Skeletal muscle satellite cell (primary cell): Measurements from ENCODE around the gene TMEM87A.

Experiments used
- H3K27me3 ChIP-seq: 2 replicates; pipeline ENCODE4 v1.7.0; 2013; ENCODE audit warnings: low read length; ENCODE audit not compliant: control insufficient read depth, insufficient read depth
- H3K36me3 ChIP-seq: 2 replicates; pipeline ENCODE4 v1.7.0; 2013; ENCODE audit warnings: mild to moderate bottlenecking, control low read depth, low read length; ENCODE audit not compliant: insufficient read depth
- H3K4me1 ChIP-seq: 2 replicates; pipeline ENCODE4 v1.7.0; 2013; ENCODE audit warnings: low read length; ENCODE audit not compliant: control insufficient read depth, insufficient read depth
- H3K4me2 ChIP-seq: 2 replicates; pipeline ENCODE4 v1.7.0; 2013; ENCODE audit warnings: mild to moderate bottlenecking, low read length
- H3K4me3 ChIP-seq: 2 replicates; pipeline ENCODE4 v1.7.0; 2013; ENCODE audit warnings: low read length
- H3K9ac ChIP-seq: 2 replicates; pipeline ENCODE4 v1.7.0; 2013; ENCODE audit warnings: mild to moderate bottlenecking, low read depth, low read length, moderate library complexity
- H3K9me3 ChIP-seq: replicated peaks from 2 replicates; pipeline ENCODE4 v1.7.0; 2013; ENCODE audit warnings: mild to moderate bottlenecking, control low read depth, low read length

Gene TMEM87A

GRCh38 chr15:42285034-42285433 is 11.8 kb upstream of the TMEM87A start:
- Histone ChIP-seq H3K4me2 (no peak overlapping the region), H3K4me3 (no peak overlapping the region), H3K4me1 (peaks cover 12% of the 10 kb centered on the region), H3K9me3 (no peaks in the 10 kb centered on the region), H3K9ac (no peak overlapping the region), H3K36me3 (peaks cover 14% of the 10 kb centered on the region), H3K27me3 (no peaks in the 10 kb centered on the region)

- Histone ChIP-seq H3K4me1 (peaks cover 12% of the 10 kb centered on the region), H3K4me3 (no peak overlapping the region), H3K36me3 (peaks cover 16% of the 10 kb centered on the region), H3K27me3 (no peaks in the 10 kb centered on the region), H3K4me2 (no peak overlapping the region), H3K9me3 (no peaks in the 10 kb centered on the region), H3K9ac (no peak overlapping the region)
Measured at GRCh38 chr15:42284551-42284950, 11.3 kb upstream of the TMEM87A start.

GRCh38 chr15:42283671-42284070 is 10.4 kb upstream of the TMEM87A start:
- Histone ChIP-seq H3K27me3 (no peaks in the 10 kb centered on the region), H3K4me2 (no peak overlapping the region), H3K4me1 (peaks cover 12% of the 10 kb centered on the region), H3K4me3 (no peak overlapping the region), H3K9ac (no peak overlapping the region), H3K36me3 (peaks cover 21% of the 10 kb centered on the region), H3K9me3 (no peaks in the 10 kb centered on the region)

- Histone ChIP-seq H3K4me2 (no peak overlapping the region), H3K9me3 (no peaks in the 10 kb centered on the region), H3K4me1 (peaks cover 12% of the 10 kb centered on the region), H3K36me3 (peaks cover 17% of the 10 kb centered on the region), H3K9ac (no peak overlapping the region), H3K27me3 (no peaks in the 10 kb centered on the region), H3K4me3 (no peak overlapping the region)
Measured at GRCh38 chr15:42282926-42283325, 9.7 kb upstream of the TMEM87A start.

- peaks cover 16% of the 10 kb centered on the region for H3K36me3 ChIP-seq
- no peak overlapping the region for H3K4me3 ChIP-seq
- H3K9me3 ChIP-seq = no peaks in the 10 kb centered on the region
- peaks cover 12% of the 10 kb centered on the region for H3K4me1 ChIP-seq
- no peak overlapping the region for H3K4me2 ChIP-seq
- no peaks in the 10 kb centered on the region for H3K27me3 ChIP-seq
- H3K9ac ChIP-seq = no peak overlapping the region
Measured at GRCh38 chr15:42282344-42282743, 9.1 kb upstream of the TMEM87A start.

- Histone ChIP-seq H3K4me1 (peaks cover 19% of the 10 kb centered on the region), H3K36me3 (peaks cover 16% of the 10 kb centered on the region), H3K9ac (no peak overlapping the region), H3K27me3 (no peaks in the 10 kb centered on the region), H3K4me2 (no peak overlapping the region), H3K9me3 (no peaks in the 10 kb centered on the region), H3K4me3 (no peak overlapping the region)
Measured at GRCh38 chr15:42279234-42279723, 6.0 kb upstream of the TMEM87A start.

- H3K4me3 ChIP-seq = no peak overlapping the region
- H3K9ac ChIP-seq = no peak overlapping the region
- peaks cover 20% of the 10 kb centered on the region for H3K4me1 ChIP-seq
- H3K36me3 ChIP-seq = peaks cover 10% of the 10 kb centered on the region
- H3K27me3 ChIP-seq = no peaks in the 10 kb centered on the region
- no peaks in the 10 kb centered on the region for H3K9me3 ChIP-seq
- H3K4me2 ChIP-seq = no peak overlapping the region
Measured at GRCh38 chr15:42276762-42277161, 3.5 kb upstream of the TMEM87A start.

- Histone ChIP-seq H3K4me1 (peaks cover 27% of the 10 kb centered on the region), H3K4me3 (peak overlapping the region; percentile 78), H3K36me3 (peaks cover 14% of the 10 kb centered on the region), H3K9me3 (no peaks in the 10 kb centered on the region), H3K9ac (peak overlapping the region; percentile 96), H3K4me2 (peak overlapping the region; percentile 95), H3K27me3 (no peaks in the 10 kb centered on the region)
Measured at GRCh38 chr15:42275780-42276391, 2.7 kb upstream of the TMEM87A start.

GRCh38 chr15:42274702-42274989 is 1.4 kb upstream of the TMEM87A start:
- Histone ChIP-seq H3K4me3 (peak overlapping the region; percentile 78), H3K9ac (peak overlapping the region; percentile 96), H3K9me3 (no peaks in the 10 kb centered on the region), H3K4me2 (peak overlapping the region; percentile 95), H3K4me1 (peaks cover 28% of the 10 kb centered on the region), H3K27me3 (no peaks in the 10 kb centered on the region), H3K36me3 (peaks cover 16% of the 10 kb centered on the region)

- no peaks in the 10 kb centered on the region for H3K9me3 ChIP-seq
- H3K36me3 ChIP-seq = peaks cover 10% of the 10 kb centered on the region
- H3K4me3 ChIP-seq = peak overlapping the region; percentile 78
- peak overlapping the region; percentile 96 for H3K9ac ChIP-seq
- H3K27me3 ChIP-seq = no peaks in the 10 kb centered on the region
- H3K4me2 ChIP-seq = peak overlapping the region; percentile 95
- H3K4me1 ChIP-seq = peaks cover 28% of the 10 kb centered on the region
Measured at GRCh38 chr15:42273900-42274701, 868 bp upstream of the TMEM87A start.

- H3K9me3 ChIP-seq = no peaks in the 10 kb centered on the region
Measured at GRCh38 chr15:42270996-42271395, 2.2 kb downstream of the TMEM87A start.

GRCh38 chr15:42270551-42270950 is 2.7 kb downstream of the TMEM87A start:
- Histone ChIP-seq H3K36me3 (peaks cover 38% of the 10 kb centered on the region), H3K9me3 (no peaks in the 10 kb centered on the region), H3K27me3 (no peaks in the 10 kb centered on the region), H3K4me1 (peaks cover 21% of the 10 kb centered on the region), H3K4me3 (no peak overlapping the region), H3K4me2 (peak overlapping the region; percentile 95), H3K9ac (no peak overlapping the region)

More at GRCh38 chr15:42270996-42271395, 2.2 kb downstream of the TMEM87A start:
- peak overlapping the region; percentile 78 for H3K4me3 ChIP-seq
- peaks cover 25% of the 10 kb centered on the region for H3K4me1 ChIP-seq
- H3K9ac ChIP-seq = peak overlapping the region; percentile 96
- H3K27me3 ChIP-seq = no peaks in the 10 kb centered on the region
- H3K4me2 ChIP-seq = peak overlapping the region; percentile 95
- H3K36me3 ChIP-seq = peaks cover 35% of the 10 kb centered on the region
